SK-N-SH (cell line): ENCODE data around the gene BAIAP3.

Experiments used
- CHD2 ChIP-seq: fragments of 150-350 bp; IDR thresholded peaks from 2 replicates; pipeline ENCODE4 v1.6.1; 2018; ENCODE audit warnings: low read length; ENCODE audit not compliant: partially characterized antibody
- CTCF ChIP-seq: fragments of 200-600 bp; sonication (generic); IDR thresholded peaks from 2 replicates; pipeline ENCODE4 v1.6.1; 2017; ENCODE audit warnings: antibody characterized with exemption, mild to moderate bottlenecking, moderate library complexity
- EZH2phosphoT487 ChIP-seq: fragments of 200-600 bp; sonication (generic); IDR thresholded peaks from 2 replicates; pipeline ENCODE4 v1.6.1; 2017; ENCODE audit warnings: low read depth, mixed run types, mild to moderate bottlenecking, antibody characterized with exemption, moderate library complexity, borderline replicate concordance
- SMC3 ChIP-seq: IDR thresholded peaks from 2 replicates; pipeline ENCODE4 v1.6.1; 2012; ENCODE audit warnings: low read depth, low read length, improper control_type of control experiment
- TF ChIP-seq, protein P1 (sequence below): IDR thresholded peaks from 2 replicates; pipeline ENCODE4 v1.4.0; 2012; ENCODE audit warnings: low read depth

DNA sequence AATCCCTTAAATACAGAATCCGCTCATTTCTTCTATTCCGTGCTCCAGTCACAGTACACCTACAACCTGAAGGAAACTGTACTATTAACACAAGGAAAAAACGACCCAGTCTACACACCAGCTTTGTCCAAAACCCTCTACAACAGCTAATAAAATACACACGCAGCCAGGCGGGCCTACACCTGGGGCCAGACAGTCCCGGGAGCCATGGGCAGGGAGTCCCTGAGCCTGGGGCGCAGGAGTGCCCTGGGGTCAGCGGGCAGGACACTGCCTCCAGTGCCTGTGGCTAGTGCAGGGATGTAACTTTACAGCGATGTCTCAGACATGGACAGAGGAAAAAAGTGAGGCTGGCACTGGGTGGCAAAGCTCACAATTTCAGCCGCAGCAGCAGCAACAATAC lies 46.8 kb downstream of the BAIAP3 start:
- TF ChIP-seq SMC3 (no peak), CHD2 (no peak), CTCF (no peak), EZH2phosphoT487 (no peak)
- TF ChIP-seq, protein P1, sequence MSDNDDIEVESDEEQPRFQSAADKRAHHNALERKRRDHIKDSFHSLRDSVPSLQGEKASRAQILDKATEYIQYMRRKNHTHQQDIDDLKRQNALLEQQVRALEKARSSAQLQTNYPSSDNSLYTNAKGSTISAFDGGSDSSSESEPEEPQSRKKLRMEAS: no peak
